ENCODE results near the gene BAIAP2. TPM values are rescaled to one million over a fixed set of nuclear protein-coding genes. Genes with fewer than 3 reads are reported as not detected.

Gene BAIAP2
- total and polyA plus RNA-seq, 2 of the 13 experiments (the other 11 are each of a cell fraction or from before 2014, with no cell fraction given) = 22.5 to 24.0 TPM

DNA sequence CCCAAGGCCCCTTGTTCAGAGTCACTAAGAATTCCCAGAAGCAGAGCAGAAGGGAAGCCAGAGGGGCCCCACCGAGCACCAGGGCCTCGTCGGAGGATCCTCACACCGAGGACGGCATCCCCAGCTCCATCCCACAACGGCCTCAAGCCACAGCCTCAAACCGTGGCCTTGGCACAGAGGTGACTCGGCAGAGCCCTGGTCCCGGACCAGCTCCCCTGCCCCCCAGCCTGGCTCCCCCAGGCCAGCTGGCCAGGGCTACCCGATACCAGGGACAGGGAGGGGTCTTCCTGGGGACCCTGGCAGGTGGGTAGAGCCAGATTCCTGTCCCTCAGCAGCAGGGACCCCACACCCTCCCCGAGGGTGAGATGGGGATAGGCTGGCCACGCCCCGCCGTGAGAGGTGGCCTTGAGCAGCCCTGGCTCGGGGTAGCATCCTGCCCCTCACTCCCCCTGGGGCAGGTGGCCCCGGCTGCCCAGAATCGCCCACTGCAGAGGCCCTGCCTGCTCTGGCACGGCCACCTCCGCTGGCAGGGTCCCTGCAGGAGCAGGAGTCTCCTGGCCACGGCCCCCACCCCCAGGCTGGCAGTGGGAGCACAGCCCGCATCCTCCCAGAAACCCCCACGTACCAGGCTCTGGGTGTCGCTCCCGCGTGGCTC, 124.8 kb downstream of the BAIAP2 start:
- TF ChIP-seq ZFP36L2 (CRISPR knock-in tag; IDR thresholded peaks at IDR 0.05) = no peak
- TF ChIP-seq ZNF644 (CRISPR knock-in tag; IDR thresholded peaks at IDR 0.05; ENCODE audit: low read depth) = no peak
- no peak for TF ChIP-seq ZNF746 (CRISPR knock-in tag; IDR thresholded peaks at IDR 0.05)
- TF ChIP-seq, protein P1, sequence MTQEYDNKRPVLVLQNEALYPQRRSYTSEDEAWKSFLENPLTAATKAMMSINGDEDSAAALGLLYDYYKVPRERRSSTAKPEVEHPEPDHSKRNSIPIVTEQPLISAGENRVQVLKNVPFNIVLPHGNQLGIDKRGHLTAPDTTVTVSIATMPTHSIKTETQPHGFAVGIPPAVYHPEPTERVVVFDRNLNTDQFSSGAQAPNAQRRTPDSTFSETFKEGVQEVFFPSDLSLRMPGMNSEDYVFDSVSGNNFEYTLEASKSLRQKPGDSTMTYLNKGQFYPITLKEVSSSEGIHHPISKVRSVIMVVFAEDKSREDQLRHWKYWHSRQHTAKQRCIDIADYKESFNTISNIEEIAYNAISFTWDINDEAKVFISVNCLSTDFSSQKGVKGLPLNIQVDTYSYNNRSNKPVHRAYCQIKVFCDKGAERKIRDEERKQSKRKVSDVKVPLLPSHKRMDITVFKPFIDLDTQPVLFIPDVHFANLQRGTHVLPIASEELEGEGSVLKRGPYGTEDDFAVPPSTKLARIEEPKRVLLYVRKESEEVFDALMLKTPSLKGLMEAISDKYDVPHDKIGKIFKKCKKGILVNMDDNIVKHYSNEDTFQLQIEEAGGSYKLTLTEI (CRISPR knock-in tag; conservative IDR thresholded peaks at IDR 0.05) = no peak
- no peak for TF ChIP-seq EZH2 (conservative IDR thresholded peaks at IDR 0.05; ENCODE audit: low read depth, low read length)
- TF ChIP-seq, protein P2, sequence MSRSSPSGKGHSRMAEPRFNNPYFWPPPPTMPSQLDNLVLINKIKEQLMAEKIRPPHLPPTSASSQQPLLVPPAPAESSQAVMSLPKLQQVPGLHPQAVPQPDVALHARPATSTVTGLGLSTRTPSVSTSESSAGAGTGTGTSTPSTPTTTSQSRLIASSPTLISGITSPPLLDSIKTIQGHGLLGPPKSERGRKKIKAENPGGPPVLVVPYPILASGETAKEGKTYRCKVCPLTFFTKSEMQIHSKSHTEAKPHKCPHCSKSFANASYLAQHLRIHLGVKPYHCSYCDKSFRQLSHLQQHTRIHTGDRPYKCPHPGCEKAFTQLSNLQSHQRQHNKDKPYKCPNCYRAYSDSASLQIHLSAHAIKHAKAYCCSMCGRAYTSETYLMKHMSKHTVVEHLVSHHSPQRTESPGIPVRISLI (CRISPR knock-in tag; IDR thresholded peaks at IDR 0.05; ENCODE audit: borderline replicate concordance) = no peak
- TF ChIP-seq ZNF282 (IDR thresholded peaks at IDR 0.05; ENCODE audit: partially characterized antibody) = no peak
- no peak for TF ChIP-seq KDM2A (CRISPR knock-in tag; IDR thresholded peaks at IDR 0.05; ENCODE audit: borderline replicate concordance, low read depth)
- TF ChIP-seq IRF2 (CRISPR knock-in tag; IDR thresholded peaks at IDR 0.05) = no peak
- TF ChIP-seq, protein P3, sequence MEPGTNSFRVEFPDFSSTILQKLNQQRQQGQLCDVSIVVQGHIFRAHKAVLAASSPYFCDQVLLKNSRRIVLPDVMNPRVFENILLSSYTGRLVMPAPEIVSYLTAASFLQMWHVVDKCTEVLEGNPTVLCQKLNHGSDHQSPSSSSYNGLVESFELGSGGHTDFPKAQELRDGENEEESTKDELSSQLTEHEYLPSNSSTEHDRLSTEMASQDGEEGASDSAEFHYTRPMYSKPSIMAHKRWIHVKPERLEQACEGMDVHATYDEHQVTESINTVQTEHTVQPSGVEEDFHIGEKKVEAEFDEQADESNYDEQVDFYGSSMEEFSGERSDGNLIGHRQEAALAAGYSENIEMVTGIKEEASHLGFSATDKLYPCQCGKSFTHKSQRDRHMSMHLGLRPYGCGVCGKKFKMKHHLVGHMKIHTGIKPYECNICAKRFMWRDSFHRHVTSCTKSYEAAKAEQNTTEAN (CRISPR knock-in tag; conservative IDR thresholded peaks at IDR 0.05) = no peak
- TF ChIP-seq KDM3A (CRISPR knock-in tag; IDR thresholded peaks at IDR 0.05; ENCODE audit: low read depth) = no peak
- TF ChIP-seq ZFYVE20 (CRISPR knock-in tag; IDR thresholded peaks at IDR 0.05; ENCODE audit: borderline replicate concordance, low read depth) = no peak
- TF ChIP-seq RXRA (CRISPR knock-in tag; IDR thresholded peaks at IDR 0.05) = no peak
- no peak for TF ChIP-seq KDM4B (CRISPR knock-in tag; IDR thresholded peaks at IDR 0.05)
- ChIA-PET CTCF (ENCODE audit: low intra/inter-chr PET ratio, low total read pairs) (no interaction called here), POLR2A (no interaction called here)
- no peak overlapping the region for H2AFZ ChIP-seq (ENCODE audit: low read length)
- no peaks in the 10 kb centered on the region for H4K20me1 ChIP-seq (ENCODE audit: insufficient read depth, low read length)
- intact Hi-C loops (cut with micrococcal nuclease; ENCODE audit: unreplicated experiment) = no loop called here
- WGBS (ENCODE audit: low lambda C conversion rate) = 87% methylated on average over 11 of the region's 25 CpGs
- no peak overlapping the region for H3K9ac ChIP-seq (ENCODE audit: insufficient read depth, low read depth, low read length)
- no peak overlapping the region for H3K27ac ChIP-seq (ENCODE audit: extremely low read length, insufficient read depth, low read length)
- no peaks in the 10 kb centered on the region for H3K79me2 ChIP-seq (ENCODE audit: insufficient read depth, low read length)
- no peaks in the 10 kb centered on the region for H3K27me3 ChIP-seq (ENCODE audit: control insufficient read depth in 1 of 2, insufficient read depth in 2 of 2, low read length in 2 of 2)
- FAIRE-seq (no peak), ATAC-seq (no peak), DNase-seq (ENCODE audit: low spot score) (no peak)
- H3K4me2 ChIP-seq (ENCODE audit: low read depth, low read length) = no peak overlapping the region
- H3K4me1 ChIP-seq (ENCODE audit: insufficient read depth, low read length) = peaks cover 17% of the 10 kb centered on the region
- H3K4me3 ChIP-seq (replicated peaks in 1 of 3; ENCODE audit: insufficient read depth in 1 of 3, low read depth in 2 of 3, low read length in 3 of 3) = no peak overlapping the region
- no peaks in the 10 kb centered on the region for H3K36me3 ChIP-seq (replicated peaks in 1 of 2; ENCODE audit: control insufficient read depth in 1 of 2, insufficient read depth in 2 of 2, low read length in 2 of 2)
- in situ Hi-C loops (cut with HindIII; ENCODE audit: extremely low pct_ligation_motif_present, low pct_unique_long_range_greater_than_20kb) = no loop called here
- no peaks in the 10 kb centered on the region for H3K9me3 ChIP-seq (ENCODE audit: low read length)
- BruUV-seq (replicated peaks) = no TSS peak
